PFSK-1 (cell line): ENCODE measurements around the gene TRPM3.
A peak's percentile ranks its signal among the peaks of the same experiment; 100 is the strongest.

Source experiments
- FOXP2 ChIP-seq: optimal IDR thresholded peaks from 2 replicates; pipeline ENCODE3; 2011; ENCODE audit warnings: borderline replicate concordance, control low read depth, inconsistent platforms; ENCODE audit not compliant: insufficient read depth; ENCODE audit errors: extremely low read length, extremely low read depth
- POLR2AphosphoS5 ChIP-seq: IDR thresholded peaks from 2 replicates; pipeline ENCODE4 v1.6.1; 2012; ENCODE audit warnings: low read depth, mild to moderate bottlenecking, control low read depth, low read length, moderate library complexity
- TAF1 ChIP-seq: IDR thresholded peaks from 2 replicates; pipeline ENCODE4 v1.6.1; 2012; ENCODE audit warnings: low read length, control low read depth, borderline replicate concordance; ENCODE audit not compliant: insufficient read depth
- TF ChIP-seq, protein P1 (sequence below), 2 experiments: IDR thresholded peaks; 2 replicates each; pipeline versions ENCODE4 v1.6.1 to v1.8.0; 2011 to 2012; ENCODE audit warnings: low read depth in 2 of 2, low read length in 2 of 2, control low read depth in 1 of 2, inconsistent platforms in 1 of 2, mild to moderate bottlenecking in 1 of 2, moderate library complexity in 1 of 2; ENCODE audit not compliant: insufficient read depth in 1 of 2

DNA sequence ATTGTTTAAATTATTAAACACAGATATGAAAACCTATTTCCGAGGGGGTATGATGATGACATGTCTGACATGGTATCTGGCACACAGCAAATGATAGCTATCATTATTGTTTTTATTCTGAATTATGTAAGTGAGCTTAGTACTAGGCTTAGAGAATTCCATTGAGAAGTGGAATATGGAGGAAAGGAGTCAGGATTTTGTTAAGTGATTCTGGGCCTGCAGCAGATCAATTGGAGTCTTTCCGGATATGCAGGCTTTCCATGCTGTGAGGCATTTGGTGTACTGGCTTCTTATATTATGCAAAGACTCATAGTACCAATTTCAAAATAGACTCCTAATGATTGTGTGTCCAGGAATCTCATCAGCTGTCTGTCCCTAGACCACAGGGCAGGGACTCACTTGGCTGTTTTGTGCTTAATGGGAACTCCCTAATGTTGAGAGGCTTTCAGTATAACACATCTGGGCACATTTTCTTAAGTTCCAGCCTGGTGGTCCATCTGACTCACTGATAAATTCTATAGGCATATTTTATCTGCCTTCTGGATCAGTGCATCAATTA, 527.0 kb downstream of the TRPM3 start:
- TF ChIP-seq POLR2AphosphoS5 (peak; percentile 45; the same call in 1 of the 2 replicates), TAF1 (no peak), FOXP2 (no peak)
- TF ChIP-seq, protein P1, sequence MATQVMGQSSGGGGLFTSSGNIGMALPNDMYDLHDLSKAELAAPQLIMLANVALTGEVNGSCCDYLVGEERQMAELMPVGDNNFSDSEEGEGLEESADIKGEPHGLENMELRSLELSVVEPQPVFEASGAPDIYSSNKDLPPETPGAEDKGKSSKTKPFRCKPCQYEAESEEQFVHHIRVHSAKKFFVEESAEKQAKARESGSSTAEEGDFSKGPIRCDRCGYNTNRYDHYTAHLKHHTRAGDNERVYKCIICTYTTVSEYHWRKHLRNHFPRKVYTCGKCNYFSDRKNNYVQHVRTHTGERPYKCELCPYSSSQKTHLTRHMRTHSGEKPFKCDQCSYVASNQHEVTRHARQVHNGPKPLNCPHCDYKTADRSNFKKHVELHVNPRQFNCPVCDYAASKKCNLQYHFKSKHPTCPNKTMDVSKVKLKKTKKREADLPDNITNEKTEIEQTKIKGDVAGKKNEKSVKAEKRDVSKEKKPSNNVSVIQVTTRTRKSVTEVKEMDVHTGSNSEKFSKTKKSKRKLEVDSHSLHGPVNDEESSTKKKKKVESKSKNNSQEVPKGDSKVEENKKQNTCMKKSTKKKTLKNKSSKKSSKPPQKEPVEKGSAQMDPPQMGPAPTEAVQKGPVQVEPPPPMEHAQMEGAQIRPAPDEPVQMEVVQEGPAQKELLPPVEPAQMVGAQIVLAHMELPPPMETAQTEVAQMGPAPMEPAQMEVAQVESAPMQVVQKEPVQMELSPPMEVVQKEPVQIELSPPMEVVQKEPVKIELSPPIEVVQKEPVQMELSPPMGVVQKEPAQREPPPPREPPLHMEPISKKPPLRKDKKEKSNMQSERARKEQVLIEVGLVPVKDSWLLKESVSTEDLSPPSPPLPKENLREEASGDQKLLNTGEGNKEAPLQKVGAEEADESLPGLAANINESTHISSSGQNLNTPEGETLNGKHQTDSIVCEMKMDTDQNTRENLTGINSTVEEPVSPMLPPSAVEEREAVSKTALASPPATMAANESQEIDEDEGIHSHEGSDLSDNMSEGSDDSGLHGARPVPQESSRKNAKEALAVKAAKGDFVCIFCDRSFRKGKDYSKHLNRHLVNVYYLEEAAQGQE (IDR thresholded peaks at IDR 0.05; ENCODE audit: insufficient read depth in 1 of 2, low read depth in 2 of 2, low read length in 2 of 2), result no peak
